Upper lobe of left lung (tissue), 6 donors: Measurements from ENCODE around the gene NSUN7. TPM values are rescaled to one million over a fixed set of nuclear protein-coding genes. Genes with fewer than 3 reads are reported as not detected.
"Not testable (repeated sequence)": the region's sequence is repeated elsewhere in the genome, so short reads cannot be mapped to it uniquely, and the experiment has no call there.

Experiments used
- ATAC-seq, 2 donors: fragments of 200-7000 bp; cut with Tn5 transposase; one replicate each; pipeline ENCODE4 v1.9.1; 2022; ENCODE audit warnings: mild to moderate bottlenecking in 2 of 2, moderate library complexity in 2 of 2; ENCODE audit not compliant: low FRiP score in 2 of 2
- DNase-seq, 2 donors: peaks; one replicate each; pipeline ENCODE4 v3.0.0-alpha.2; 2019 to 2020
- H3K27ac ChIP-seq, 4 donors: fragments of 200-600 bp; sonication (generic); one replicate each; pipeline ENCODE4 v1.5.1; 2016 to 2019
- H3K27me3 ChIP-seq, 4 donors: fragments of 200-600 bp; sonication (generic); one replicate each; pipeline ENCODE4 v1.5.1; 2017 to 2019
- H3K36me3 ChIP-seq, 4 donors: fragments of 200-600 bp; sonication (generic); one replicate each; pipeline ENCODE4 v1.5.1; 2016 to 2019
- H3K4me1 ChIP-seq, 4 donors: fragments of 200-600 bp; sonication (generic); one replicate each; pipeline ENCODE4 v1.5.1; 2018 to 2019
- H3K4me3 ChIP-seq, 4 donors: fragments of 200-600 bp; sonication (generic); one replicate each; pipeline ENCODE4 v1.5.1; 2017 to 2019; ENCODE audit warnings: mild to moderate bottlenecking in 2 of 4, moderate library complexity in 1 of 4
- H3K9me3 ChIP-seq, 4 donors: fragments of 200-600 bp; sonication (generic); one replicate each; pipeline ENCODE4 v1.5.1; 2018 to 2019
- EP300 ChIP-seq, 4 donors: sonication (generic); formaldehyde crosslinking; IDR thresholded peaks; one replicate each; pipeline ENCODE4 v1.5.1; 2017; ENCODE audit warnings: antibody characterized with exemption in 4 of 4, control low read depth in 2 of 4
- POLR2A ChIP-seq, 4 donors: fragments of 450-650 bp; IDR thresholded peaks; one replicate each; pipeline ENCODE4 v1.5.1; 2016 to 2017; ENCODE audit warnings: antibody characterized with exemption in 4 of 4, mild to moderate bottlenecking in 2 of 4
- POLR2AphosphoS5 ChIP-seq, 2 donors: sonication (generic); formaldehyde crosslinking; IDR thresholded peaks; one replicate each; pipeline ENCODE4 v1.5.1; 2017; ENCODE audit warnings: antibody characterized with exemption in 2 of 2
- WGBS, 2 donors: methylation state at CpG; one replicate each; pipeline ENCODE4 v1.1.5; 2017 to 2018; 5-methylcytosine and 5-hydroxymethylcytosine counted together
- total RNA-seq, 6 donors: library from RNA; depleted of rRNA in 4 of 6; stranded (reverse); fragments of >200 nt in 4 of 6; gene quantifications; one replicate each; pipeline versions ENCODE4 v1.1.0 to v1.2.1, GENCODE V29; 2016 to 2021
- TF ChIP-seq, protein P1 (sequence below), 6 experiments: fragments of 450-650 bp in 4 of 6; fragments of 200-600 bp in 2 of 6; sonication (generic) in 2 of 6; IDR thresholded peaks; one replicate each; pipeline ENCODE4 v1.5.1; 2016 to 2019; ENCODE audit warnings: antibody characterized with exemption in 6 of 6
- donor health status: DM: no; HTN: no; CAD: no; lungs with moderate emphysema.
- donor health status: DM: no; HTN: yes; CAD: no; lungs with severe emphysema.

NSUN7 gene
- total RNA-seq, 6 donors from 2014 or later: 5.9 to 47.1 (median 12.3) TPM

- peaks cover 0 to 6% (median under 1%) of the 10 kb centered on the region in 4 donors for H3K36me3 ChIP-seq
- DNase-seq (no peak), ATAC-seq (no peak)
- WGBS, 2 donors: 84 to 88% methylated on average over 8 of the region's 8 CpGs
- no peak overlapping the region for H3K4me3 ChIP-seq
- peak overlapping the region in 1 of 4 donors; percentile 83 for H3K27ac ChIP-seq
- no peaks in the 10 kb centered on the region for H3K9me3 ChIP-seq
- H3K4me1 ChIP-seq: peaks cover 0 to 10% (median 5%) of the 10 kb centered on the region in 4 donors
- no peaks in the 10 kb centered on the region for H3K27me3 ChIP-seq
- TF ChIP-seq POLR2AphosphoS5 (IDR thresholded peaks at IDR 0.05): no peak
- TF ChIP-seq POLR2A (IDR thresholded peaks at IDR 0.05): no peak
- TF ChIP-seq EP300 (IDR thresholded peaks at IDR 0.05): no peak
- TF ChIP-seq, protein P1, sequence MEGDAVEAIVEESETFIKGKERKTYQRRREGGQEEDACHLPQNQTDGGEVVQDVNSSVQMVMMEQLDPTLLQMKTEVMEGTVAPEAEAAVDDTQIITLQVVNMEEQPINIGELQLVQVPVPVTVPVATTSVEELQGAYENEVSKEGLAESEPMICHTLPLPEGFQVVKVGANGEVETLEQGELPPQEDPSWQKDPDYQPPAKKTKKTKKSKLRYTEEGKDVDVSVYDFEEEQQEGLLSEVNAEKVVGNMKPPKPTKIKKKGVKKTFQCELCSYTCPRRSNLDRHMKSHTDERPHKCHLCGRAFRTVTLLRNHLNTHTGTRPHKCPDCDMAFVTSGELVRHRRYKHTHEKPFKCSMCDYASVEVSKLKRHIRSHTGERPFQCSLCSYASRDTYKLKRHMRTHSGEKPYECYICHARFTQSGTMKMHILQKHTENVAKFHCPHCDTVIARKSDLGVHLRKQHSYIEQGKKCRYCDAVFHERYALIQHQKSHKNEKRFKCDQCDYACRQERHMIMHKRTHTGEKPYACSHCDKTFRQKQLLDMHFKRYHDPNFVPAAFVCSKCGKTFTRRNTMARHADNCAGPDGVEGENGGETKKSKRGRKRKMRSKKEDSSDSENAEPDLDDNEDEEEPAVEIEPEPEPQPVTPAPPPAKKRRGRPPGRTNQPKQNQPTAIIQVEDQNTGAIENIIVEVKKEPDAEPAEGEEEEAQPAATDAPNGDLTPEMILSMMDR (IDR thresholded peaks at IDR 0.05): no peak
Observed at GRCh38 chr4:40808926-40809457, 59.2 kb downstream of the NSUN7 start.

GRCh38 chr4:40811956-40812355 lies 62.2 kb downstream of the NSUN7 start:
- Histone ChIP-seq H3K4me3 (no peak overlapping the region), H3K27me3 (no peaks in the 10 kb centered on the region), H3K36me3 (peaks cover 3 to 34% (median 9%) of the 10 kb centered on the region in 4 donors), H3K27ac (peak overlapping the region; percentile 79 to 84 (median 80)), H3K9me3 (no peaks in the 10 kb centered on the region), H3K4me1 (peaks cover 0 to 10% (median 2%) of the 10 kb centered on the region in 4 donors)
- DNase-seq (peak in 1 of 2 donors; percentile 61), ATAC-seq (peak in 1 of 2 donors; percentile 82)
- 53 to 54% methylated on average over 7 of the region's 7 CpGs for WGBS, 2 donors
- TF ChIP-seq POLR2A (IDR thresholded peaks at IDR 0.05) (no peak), POLR2AphosphoS5 (IDR thresholded peaks at IDR 0.05) (no peak), EP300 (IDR thresholded peaks at IDR 0.05) (no peak)
- TF ChIP-seq, protein P1 (IDR thresholded peaks at IDR 0.05): no peak

DNA sequence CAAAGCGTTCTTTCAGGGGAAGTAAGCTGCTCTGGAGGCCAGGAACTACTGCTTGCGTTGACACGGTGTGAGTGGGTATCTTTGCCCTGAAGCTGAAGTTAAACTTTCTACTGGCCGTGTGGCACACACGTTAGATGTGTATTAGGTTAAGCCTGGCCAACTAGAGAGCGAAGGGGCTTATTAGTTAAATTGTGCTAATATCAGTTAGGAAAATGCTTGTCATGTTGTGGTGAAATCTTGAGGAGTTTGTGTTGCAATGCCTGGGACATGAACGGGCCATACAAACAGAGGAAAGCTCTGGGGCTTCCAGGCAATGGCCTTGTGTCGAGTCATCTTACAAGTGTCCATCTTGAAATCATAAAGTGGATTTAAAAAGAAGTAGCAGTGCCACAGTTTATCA lies 62.6 kb downstream of the NSUN7 start:
- Histone ChIP-seq H3K4me3 (no peak overlapping the region), H3K27me3 (no peaks in the 10 kb centered on the region), H3K27ac (peak overlapping the region; percentile 79 to 84 (median 80)), H3K9me3 (no peaks in the 10 kb centered on the region), H3K4me1 (peaks cover 0 to 10% (median 2%) of the 10 kb centered on the region in 4 donors), H3K36me3 (peaks cover 3 to 34% (median 9%) of the 10 kb centered on the region in 4 donors)
- TF ChIP-seq POLR2AphosphoS5 (IDR thresholded peaks at IDR 0.05) (peak in 1 of 2 donors; percentile 39), EP300 (IDR thresholded peaks at IDR 0.05) (peak in 1 of 4 donors; percentile 6), POLR2A (IDR thresholded peaks at IDR 0.05) (no peak)
- TF ChIP-seq, protein P1 (IDR thresholded peaks at IDR 0.05): no peak
- DNase-seq (peak in 1 of 2 donors; percentile 64), ATAC-seq (peak; percentile 61 to 80)
- 48 to 64% methylated on average over 8 of the region's 8 CpGs for WGBS, 2 donors

- Histone ChIP-seq H3K4me3 (no peak overlapping the region), H3K27me3 (no peaks in the 10 kb centered on the region), H3K27ac (peak overlapping the region; percentile 79 to 84 (median 80)), H3K36me3 (peaks cover 3 to 34% (median 9%) of the 10 kb centered on the region in 4 donors), H3K4me1 (peaks cover 0 to 7% (median 0%) of the 10 kb centered on the region in 4 donors), H3K9me3 (no peaks in the 10 kb centered on the region)
- DNase-seq (no peak), ATAC-seq (no peak)
- TF ChIP-seq POLR2AphosphoS5 (IDR thresholded peaks at IDR 0.05) (no peak), EP300 (IDR thresholded peaks at IDR 0.05) (no peak), POLR2A (IDR thresholded peaks at IDR 0.05) (no peak)
- TF ChIP-seq, protein P1 (IDR thresholded peaks at IDR 0.05): no peak
- WGBS, 2 donors: 81 to 83% methylated on average over 2 of the region's 2 CpGs
Observed at GRCh38 chr4:40812856-40813255, 63.1 kb downstream of the NSUN7 start.

DNA sequence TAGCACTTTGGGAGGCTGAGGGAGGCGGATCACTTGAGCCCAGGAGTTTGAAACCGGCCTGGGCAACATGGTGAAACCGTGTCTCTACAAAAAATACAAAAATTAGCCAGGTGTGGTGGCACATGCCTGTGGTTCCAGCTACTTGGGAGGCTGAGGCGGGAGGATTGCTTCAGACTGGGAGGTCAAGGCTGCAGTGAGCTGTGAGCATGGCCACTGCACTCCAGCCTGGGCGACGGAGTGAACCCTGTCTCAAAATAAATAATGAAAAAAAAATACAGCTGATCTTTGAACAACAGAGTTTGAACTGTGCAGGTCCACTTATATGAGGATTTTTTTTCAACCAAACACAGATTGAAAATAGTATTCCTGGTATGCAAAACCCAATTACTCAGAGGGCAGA lies 67.4 kb downstream of the NSUN7 start:
- not testable (repeated sequence) for H3K4me3 ChIP-seq, H3K27me3 ChIP-seq, H3K4me1 ChIP-seq, DNase-seq, ATAC-seq, H3K9me3 ChIP-seq, H3K27ac ChIP-seq
- H3K36me3 ChIP-seq: peaks cover 5 to 59% (median 25%) of the 10 kb centered on the region in 4 donors
- 93 to 95% methylated on average over 6 of the region's 6 CpGs for WGBS, 2 donors
